ENCODE results near the gene OR13J1. TPM values are rescaled to one million over a fixed set of nuclear protein-coding genes. Genes with fewer than 3 reads are reported as not detected.

Gene OR13J1
- total and polyA plus RNA-seq, 11 donors: not detected

DNA sequence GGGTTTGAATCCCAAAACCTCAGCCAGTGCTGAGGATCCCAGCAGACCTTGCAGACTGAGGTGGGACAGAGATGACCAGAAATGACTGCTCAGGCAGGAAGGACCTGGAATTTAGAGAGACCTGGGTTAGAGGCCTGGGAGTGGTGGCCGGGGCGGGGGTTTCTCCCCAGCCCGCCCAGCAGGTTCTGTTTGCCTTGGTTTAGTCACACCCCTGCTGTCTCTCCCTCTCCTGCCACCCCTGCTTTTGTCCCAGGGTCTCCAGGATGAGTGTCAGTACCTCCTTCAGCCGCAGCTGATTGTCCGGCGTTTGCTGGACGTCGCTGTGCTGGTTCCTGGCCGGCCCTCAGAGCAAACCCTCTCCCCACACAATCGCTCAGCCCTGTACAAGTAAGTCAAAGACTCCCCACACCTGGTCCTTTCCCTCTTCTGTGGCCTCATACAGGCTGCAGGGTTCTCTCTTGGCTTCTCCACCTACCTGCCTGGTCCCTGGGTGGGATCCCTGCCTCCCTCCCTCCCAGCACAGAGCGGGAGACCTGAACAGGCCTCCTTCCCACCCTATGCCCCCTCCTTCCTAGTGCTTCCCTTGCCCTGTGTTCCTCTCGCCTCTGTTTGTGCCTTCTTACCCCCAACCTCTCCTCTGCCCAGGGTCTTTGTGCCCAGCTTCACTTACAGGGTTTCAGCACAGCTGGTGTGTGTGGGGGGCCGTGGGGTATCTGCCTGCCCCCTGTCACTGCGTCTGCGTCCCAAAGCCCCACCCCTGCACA is 29.1 kb downstream of the OR13J1 start:
- H3K27me3 ChIP-seq: peaks cover 0 to 34% (median 0%) of the 10 kb centered on the region in 9 donors
- no peak for ATAC-seq
- WGBS, 4 donors: 94 to 98% (median 97%) methylated on average over 15 of the region's 15 CpGs
- no peak for DNase-seq
- H3K27ac ChIP-seq: no peak overlapping the region
- no peaks in the 10 kb centered on the region for H3K9me3 ChIP-seq
- H3K36me3 ChIP-seq: peaks cover 0 to 5% (median 0%) of the 10 kb centered on the region in 9 donors
- no peak overlapping the region for H3K4me3 ChIP-seq
- peaks cover 0 to 43% (median 17%) of the 10 kb centered on the region in 12 donors for H3K4me1 ChIP-seq
- TF ChIP-seq, protein P1, sequence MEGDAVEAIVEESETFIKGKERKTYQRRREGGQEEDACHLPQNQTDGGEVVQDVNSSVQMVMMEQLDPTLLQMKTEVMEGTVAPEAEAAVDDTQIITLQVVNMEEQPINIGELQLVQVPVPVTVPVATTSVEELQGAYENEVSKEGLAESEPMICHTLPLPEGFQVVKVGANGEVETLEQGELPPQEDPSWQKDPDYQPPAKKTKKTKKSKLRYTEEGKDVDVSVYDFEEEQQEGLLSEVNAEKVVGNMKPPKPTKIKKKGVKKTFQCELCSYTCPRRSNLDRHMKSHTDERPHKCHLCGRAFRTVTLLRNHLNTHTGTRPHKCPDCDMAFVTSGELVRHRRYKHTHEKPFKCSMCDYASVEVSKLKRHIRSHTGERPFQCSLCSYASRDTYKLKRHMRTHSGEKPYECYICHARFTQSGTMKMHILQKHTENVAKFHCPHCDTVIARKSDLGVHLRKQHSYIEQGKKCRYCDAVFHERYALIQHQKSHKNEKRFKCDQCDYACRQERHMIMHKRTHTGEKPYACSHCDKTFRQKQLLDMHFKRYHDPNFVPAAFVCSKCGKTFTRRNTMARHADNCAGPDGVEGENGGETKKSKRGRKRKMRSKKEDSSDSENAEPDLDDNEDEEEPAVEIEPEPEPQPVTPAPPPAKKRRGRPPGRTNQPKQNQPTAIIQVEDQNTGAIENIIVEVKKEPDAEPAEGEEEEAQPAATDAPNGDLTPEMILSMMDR (IDR thresholded peaks at IDR 0.05): no peak
- no peak for TF ChIP-seq POLR2A (IDR thresholded peaks at IDR 0.05)
- intact Hi-C loops (cut with DNase I): loop anchor here in 1 of 10 donors (5.0 kb wide), 1 partner anchor 39 kb away; no protein-coding TSS in a partner anchor

DNA sequence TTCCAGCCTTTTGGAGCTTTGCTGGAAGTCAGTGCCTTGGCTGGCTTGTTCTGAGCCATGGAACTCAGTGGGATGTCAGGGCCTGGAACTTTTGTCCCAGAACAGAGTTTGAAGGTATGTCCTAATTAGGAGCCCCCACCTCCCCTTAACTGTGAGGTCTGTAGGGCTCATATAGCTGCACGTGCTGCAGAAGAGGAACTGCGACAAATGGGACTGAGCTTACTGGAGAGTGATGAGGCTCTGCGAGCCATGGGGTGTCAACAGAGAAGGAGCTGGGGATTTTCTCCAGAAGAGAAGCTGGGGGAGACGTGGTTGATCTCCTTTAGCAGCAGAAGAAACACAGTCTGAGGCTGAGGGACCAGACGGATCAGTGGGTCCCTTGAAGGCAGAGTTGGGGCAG is 30.3 kb downstream of the OR13J1 start:
- Histone ChIP-seq H3K4me3 (no peak overlapping the region), H3K4me1 (peaks cover 0 to 31% (median 8%) of the 10 kb centered on the region in 12 donors), H3K27me3 (peaks cover 0 to 34% (median 0%) of the 10 kb centered on the region in 9 donors), H3K36me3 (peaks cover 0 to 9% (median 0%) of the 10 kb centered on the region in 9 donors), H3K27ac (no peak overlapping the region), H3K9me3 (no peaks in the 10 kb centered on the region)
- 92 to 97% (median 96%) methylated on average over 5 of the region's 5 CpGs for WGBS, 4 donors
- ATAC-seq (no peak), DNase-seq (no peak)
- TF ChIP-seq, protein P1 (IDR thresholded peaks at IDR 0.05): no peak
- TF ChIP-seq POLR2A (IDR thresholded peaks at IDR 0.05): no peak
- intact Hi-C loops (cut with DNase I): loop anchor here in 3 of 10 donors (5.0 kb wide), 3 partner anchors 32 to 38 kb away; partner anchors contain the start of gene OR13J1 (in 1 of the 3)

GRCh38 chr9:35836595-35836994 is 33.6 kb downstream of the OR13J1 start:
- H3K4me3 ChIP-seq: no peak overlapping the region
- ATAC-seq (no peak), DNase-seq (no peak)
- WGBS, 4 donors: 95 to 98% (median 97%) methylated on average over 5 of the region's 5 CpGs
- no peak overlapping the region for H3K27ac ChIP-seq
- intact Hi-C loops (cut with DNase I): loop anchor here in 2 of 10 donors (2.0 to 5.0 kb wide), 3 partner anchors 36 to 46 kb away; partner anchors contain the start of gene OR13J1 (in 1 of the 2)
- peaks cover 0 to 34% (median 0%) of the 10 kb centered on the region in 9 donors for H3K27me3 ChIP-seq
- peaks cover 0 to 27% (median 20%) of the 10 kb centered on the region in 12 donors for H3K4me1 ChIP-seq
- H3K36me3 ChIP-seq: peaks cover 0 to 4% (median 0%) of the 10 kb centered on the region in 9 donors
- no peaks in the 10 kb centered on the region for H3K9me3 ChIP-seq
- TF ChIP-seq POLR2A (IDR thresholded peaks at IDR 0.05): no peak
- TF ChIP-seq, protein P1 (IDR thresholded peaks at IDR 0.05): no peak

- Histone ChIP-seq H3K36me3 (peaks cover 0 to 4% (median 0%) of the 10 kb centered on the region in 9 donors), H3K9me3 (no peaks in the 10 kb centered on the region), H3K27me3 (peaks cover 0 to 30% (median 0%) of the 10 kb centered on the region in 9 donors), H3K4me3 (no peak overlapping the region), H3K27ac (no peak overlapping the region), H3K4me1 (peaks cover 2 to 35% (median 24%) of the 10 kb centered on the region in 12 donors)
- intact Hi-C loops (cut with DNase I): loop anchor here in 2 of 10 donors (2.0 to 5.0 kb wide), 3 partner anchors 37 to 47 kb away; partner anchors contain the start of gene OR13J1 (in 1 of the 2)
- DNase-seq (no peak), ATAC-seq (no peak)
- 90 to 96% (median 94%) methylated on average over 2 of the region's 2 CpGs for WGBS, 4 donors
- no peak for TF ChIP-seq POLR2A (IDR thresholded peaks at IDR 0.05)
These were observed 34.4 kb downstream of the OR13J1 start for GRCh38 chr9:35835766-35836165.

Data from heart left ventricle (tissue), 16 donors.